HEK293 (cell line): ENCODE measurements around the gene NMRK2.
"Not testable (repeated sequence)": the region's sequence is repeated elsewhere in the genome, so short reads cannot be mapped to it uniquely, and the experiment has no call there.

ENCODE experiments used
- CTCF ChIA-PET: fragments of 350-600 bp; formaldehyde crosslinking; extraction: SDS; loops from one replicate; lab custom pipeline; 2021; ENCODE audit warnings: antibody characterized with exemption; lab: Yijun Ruan, JAX
- POLR2A ChIA-PET: fragments of 300-600 bp; formaldehyde crosslinking; extraction: SDS; loops from one replicate; lab custom pipeline; 2020; ENCODE audit warnings: antibody characterized with exemption, inconsistent platforms; lab: Yijun Ruan, JAX
- H3K27ac ChIP-seq: fragments of 200-500 bp; sonication (Bioruptor generic); 2 replicates; pipeline ENCODE4 v1.5.1; 2014; ENCODE audit warnings: low read depth, low read length, control low read depth, inconsistent platforms; ENCODE audit errors: extremely low read depth
- H3K36me3 ChIP-seq, 2 experiments: fragments of 200-500 bp in 1 of 2; sonication (Bioruptor generic) in 1 of 2; 1 replicate in 1 of 2; 2 replicates in 1 of 2; pipeline ENCODE4 v1.5.1; 2014 to 2017; ENCODE audit warnings: inconsistent platforms in 2 of 2, low read length in 2 of 2; ENCODE audit not compliant: control insufficient read depth in 2 of 2, insufficient read depth in 1 of 2
- H3K4me1 ChIP-seq: fragments of 200-500 bp; sonication (Bioruptor generic); 2 replicates; pipeline ENCODE4 v1.5.1; 2014; ENCODE audit warnings: mild to moderate bottlenecking, low read length, inconsistent platforms; ENCODE audit not compliant: control insufficient read depth, insufficient read depth
- H3K4me3 ChIP-seq: 2 replicates; pipeline ENCODE4 v1.5.1; 2011; ENCODE audit warnings: low read depth, mild to moderate bottlenecking, control low read depth, low read length, moderate library complexity
- H3K9me3 ChIP-seq: fragments of 200-500 bp; sonication (Bioruptor generic); 2 replicates; pipeline ENCODE4 v1.5.1; 2014; ENCODE audit warnings: low read depth, low read length, inconsistent platforms; ENCODE audit not compliant: control insufficient read depth, insufficient read depth
- IKZF3 ChIP-seq: fragments of 450-650 bp; IDR thresholded peaks from 2 replicates; pipeline ENCODE4 v1.5.0; 2018; ENCODE audit warnings: missing biosample characterization, mild to moderate bottlenecking, missing genetic modification characterization, moderate library complexity
- KLF1 ChIP-seq: fragments of 450-650 bp; formaldehyde crosslinking; IDR thresholded peaks from 2 replicates; pipeline ENCODE4 v1.5.1; 2016; ENCODE audit warnings: missing biosample characterization, missing genetic modification characterization
- OSR2 ChIP-seq: fragments of 450-650 bp; formaldehyde crosslinking; IDR thresholded peaks from 2 replicates; pipeline ENCODE4 v1.5.1; 2016; ENCODE audit warnings: missing biosample characterization, missing genetic modification characterization
- PRDM1 ChIP-seq: fragments of 450-650 bp; formaldehyde crosslinking; IDR thresholded peaks from 2 replicates; pipeline ENCODE4; 2016; ENCODE audit warnings: missing biosample characterization, missing genetic modification characterization
- SETDB1 ChIP-seq: IDR thresholded peaks from one replicate; pipeline ENCODE4 v1.6.1; 2017; ENCODE audit warnings: mild to moderate bottlenecking, low read length, moderate library complexity, mixed read lengths; ENCODE audit not compliant: insufficient read length
- ZBTB20 ChIP-seq: fragments of 450-650 bp; formaldehyde crosslinking; IDR thresholded peaks from 2 replicates; pipeline ENCODE4 v1.5.1; 2016; ENCODE audit warnings: missing biosample characterization, missing genetic modification characterization
- ZNF133 ChIP-seq: fragments of 450-650 bp; formaldehyde crosslinking; IDR thresholded peaks from 2 replicates; pipeline ENCODE4 v1.5.1; 2016; ENCODE audit warnings: missing biosample characterization, missing genetic modification characterization
- ZNF174 ChIP-seq: fragments of 450-650 bp; formaldehyde crosslinking; IDR thresholded peaks from 2 replicates; pipeline ENCODE4 v1.5.0; 2017; ENCODE audit warnings: missing biosample characterization, mild to moderate bottlenecking, missing genetic modification characterization
- ZNF239 ChIP-seq: fragments of 450-650 bp; formaldehyde crosslinking; IDR thresholded peaks from 2 replicates; pipeline ENCODE4 v1.5.1; 2016; ENCODE audit warnings: missing biosample characterization, missing genetic modification characterization
- ZNF366 ChIP-seq: fragments of 450-650 bp; formaldehyde crosslinking; conservative IDR thresholded peaks from 2 replicates; pipeline ENCODE4 v1.5.1; 2016; ENCODE audit warnings: missing biosample characterization, missing genetic modification characterization
- ZNF394 ChIP-seq: fragments of 450-650 bp; formaldehyde crosslinking; IDR thresholded peaks from 2 replicates; pipeline ENCODE4 v1.5.1; 2016; ENCODE audit warnings: missing biosample characterization, missing genetic modification characterization, mild to moderate bottlenecking, moderate library complexity, borderline replicate concordance
- ZNF426 ChIP-seq: fragments of 450-650 bp; formaldehyde crosslinking; IDR thresholded peaks from 2 replicates; pipeline ENCODE4 v1.5.1; 2017; ENCODE audit warnings: missing biosample characterization, missing genetic modification characterization, mild to moderate bottlenecking, inconsistent platforms, moderate library complexity
- ZNF529 ChIP-seq: fragments of 450-650 bp; formaldehyde crosslinking; IDR thresholded peaks from 2 replicates; pipeline ENCODE4 v1.5.1; 2017; ENCODE audit warnings: missing genetic modification characterization, missing biosample characterization; ENCODE audit not compliant: insufficient replicate concordance
- ZNF571 ChIP-seq: fragments of 450-650 bp; formaldehyde crosslinking; IDR thresholded peaks from 2 replicates; pipeline ENCODE4 v1.5.0; 2017; ENCODE audit warnings: missing biosample characterization, missing genetic modification characterization
- ZNF600 ChIP-seq: fragments of 450-650 bp; formaldehyde crosslinking; IDR thresholded peaks from 2 replicates; pipeline ENCODE4 v1.5.1; 2016; ENCODE audit warnings: missing biosample characterization, missing genetic modification characterization
- ZNF624 ChIP-seq: fragments of 450-650 bp; formaldehyde crosslinking; IDR thresholded peaks from 2 replicates; pipeline ENCODE4 v1.5.1; 2017; ENCODE audit warnings: missing biosample characterization, missing genetic modification characterization
- ZNF654 ChIP-seq: fragments of 450-650 bp; formaldehyde crosslinking; IDR thresholded peaks from 2 replicates; pipeline ENCODE4 v1.5.1; 2016; ENCODE audit warnings: low read depth, missing biosample characterization, missing genetic modification characterization
- ZNF660 ChIP-seq: fragments of 450-650 bp; IDR thresholded peaks from 2 replicates; pipeline ENCODE4 v1.5.1; 2018; ENCODE audit warnings: missing biosample characterization, mild to moderate bottlenecking, missing genetic modification characterization
- ZNF692 ChIP-seq: fragments of 450-650 bp; formaldehyde crosslinking; IDR thresholded peaks from 2 replicates; pipeline ENCODE4 v1.5.1; 2016; ENCODE audit warnings: missing biosample characterization, missing genetic modification characterization
- TF ChIP-seq, protein P1 (sequence below): fragments of 450-650 bp; formaldehyde crosslinking; IDR thresholded peaks from 2 replicates; pipeline ENCODE4 v1.5.1; 2016; ENCODE audit warnings: missing biosample characterization, missing genetic modification characterization

The NMRK2 gene

DNA sequence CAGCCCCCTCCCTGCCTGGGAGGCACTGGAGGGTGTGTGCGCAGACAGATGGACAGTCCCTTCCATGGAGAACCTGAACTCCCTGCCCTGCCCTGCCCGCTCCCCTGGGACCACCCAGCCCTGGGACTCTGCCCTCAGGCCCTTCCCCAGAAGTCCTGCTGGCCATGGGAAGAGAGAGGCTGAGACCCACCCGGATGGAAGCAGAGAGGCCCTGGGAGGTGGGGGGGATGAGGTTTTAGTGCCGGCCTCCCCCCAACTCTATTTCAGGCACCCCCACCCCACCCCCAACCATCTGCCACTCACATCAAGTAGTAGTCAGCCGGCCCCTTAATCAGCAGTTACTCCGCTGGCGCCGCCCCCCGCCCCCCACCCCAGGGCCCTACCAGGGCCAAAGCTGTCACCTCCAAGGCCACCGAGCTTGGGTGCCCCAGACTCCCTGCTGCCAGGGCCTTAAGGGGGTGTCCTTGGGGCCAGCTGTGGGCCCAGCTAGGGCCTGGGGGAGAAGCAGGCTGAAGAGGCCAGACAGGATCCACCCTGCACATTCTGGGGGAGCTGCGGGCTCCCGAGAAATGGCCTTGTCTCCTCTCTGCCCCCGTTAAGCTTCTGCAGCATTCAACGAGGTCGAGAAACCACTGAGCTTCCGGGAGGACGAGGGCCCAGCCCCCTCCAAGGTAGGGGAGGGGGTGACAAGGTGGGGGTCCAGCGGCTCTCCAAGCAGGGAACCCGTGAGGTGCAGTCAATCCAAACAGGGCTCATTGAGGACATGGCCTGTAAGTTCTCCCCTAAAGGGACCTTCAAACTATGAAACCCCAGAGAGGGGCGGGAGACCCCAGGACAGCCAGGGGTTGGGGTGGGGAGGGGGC is 17.4 kb downstream of the NMRK2 start:
- H3K27ac ChIP-seq = no peak overlapping the region
- ChIA-PET POLR2A (no interaction called here), CTCF (no interaction called here)
- no peaks in the 10 kb centered on the region for H3K9me3 ChIP-seq
- H3K36me3 ChIP-seq = no peaks in the 10 kb centered on the region
- no peaks in the 10 kb centered on the region for H3K4me1 ChIP-seq
- TF ChIP-seq, protein P1, sequence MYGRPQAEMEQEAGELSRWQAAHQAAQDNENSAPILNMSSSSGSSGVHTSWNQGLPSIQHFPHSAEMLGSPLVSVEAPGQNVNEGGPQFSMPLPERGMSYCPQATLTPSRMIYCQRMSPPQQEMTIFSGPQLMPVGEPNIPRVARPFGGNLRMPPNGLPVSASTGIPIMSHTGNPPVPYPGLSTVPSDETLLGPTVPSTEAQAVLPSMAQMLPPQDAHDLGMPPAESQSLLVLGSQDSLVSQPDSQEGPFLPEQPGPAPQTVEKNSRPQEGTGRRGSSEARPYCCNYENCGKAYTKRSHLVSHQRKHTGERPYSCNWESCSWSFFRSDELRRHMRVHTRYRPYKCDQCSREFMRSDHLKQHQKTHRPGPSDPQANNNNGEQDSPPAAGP (tag by site-specific recombination) = peak; percentile 92
- TF ChIP-seq ZNF692 (tag by site-specific recombination) (0 out of 2 replicates have a peak, but pooled peaks have one; percentile 34), KLF1 (tag by site-specific recombination) (peak; percentile 89), IKZF3 (tag by site-specific recombination) (no peak)
- H3K4me3 ChIP-seq = no peak overlapping the region

DNA sequence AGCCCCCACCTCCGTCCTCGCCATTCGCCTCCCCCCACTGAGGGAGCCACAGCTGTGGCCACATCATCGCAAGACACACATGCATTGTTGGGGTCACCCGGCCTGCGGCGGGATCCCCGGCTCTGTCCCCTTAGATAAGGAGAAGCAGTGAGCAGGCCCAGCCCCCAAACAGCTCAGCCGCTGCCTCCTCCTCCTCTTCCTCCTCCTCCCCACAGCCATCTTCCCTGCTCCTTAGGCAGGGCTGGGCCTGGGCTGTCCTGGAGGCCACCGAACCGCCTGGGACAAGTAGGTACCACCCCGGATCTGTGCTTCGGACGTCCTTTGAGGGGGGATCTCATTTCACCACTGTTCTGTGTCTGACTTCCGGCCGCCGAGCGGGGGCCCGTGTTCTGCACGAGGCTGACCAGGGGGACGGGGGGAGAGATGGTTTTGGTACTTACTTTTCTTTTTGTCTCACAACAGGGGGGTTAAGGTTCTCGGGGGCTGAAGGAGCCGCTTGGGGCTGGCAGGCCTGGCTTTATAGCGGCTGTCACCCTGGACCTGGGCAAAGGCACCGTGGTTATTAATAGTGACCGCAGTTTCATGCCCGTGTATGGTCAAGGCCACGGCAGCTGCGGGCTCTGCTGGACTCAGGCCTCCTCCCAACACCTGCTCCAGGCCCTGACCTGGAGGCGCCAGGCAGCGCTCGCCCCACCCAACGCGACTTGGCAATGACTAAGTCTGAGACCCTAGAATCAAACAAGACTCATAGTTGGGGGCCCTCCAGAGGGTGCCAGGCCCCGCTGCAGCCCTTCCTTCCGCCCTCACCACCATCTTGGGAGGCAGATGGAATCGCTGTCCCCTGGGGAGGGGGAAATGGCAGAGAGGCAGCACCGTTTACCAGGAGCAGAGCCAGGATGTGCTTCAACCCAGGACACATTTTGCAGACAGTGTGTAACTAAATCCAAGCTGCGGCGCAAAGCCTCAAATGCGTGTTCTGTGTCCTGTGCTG is 18.3 kb downstream of the NMRK2 start:
- no peaks in the 10 kb centered on the region for H3K4me1 ChIP-seq
- POLR2A ChIA-PET = no interaction called here
- no peak overlapping the region for H3K27ac ChIP-seq
- TF ChIP-seq ZNF624 (no peak), ZNF600 (tag by site-specific recombination) (0 out of 2 replicates have a peak, but pooled peaks have one; percentile 24)
- no peak overlapping the region for H3K4me3 ChIP-seq
- peaks cover 0 to 1% of the 10 kb centered on the region in 2 experiments; a peak in 1 of 3 replicates for H3K36me3 ChIP-seq
- CTCF ChIA-PET = no interaction called here
- H3K9me3 ChIP-seq = no peaks in the 10 kb centered on the region

DNA sequence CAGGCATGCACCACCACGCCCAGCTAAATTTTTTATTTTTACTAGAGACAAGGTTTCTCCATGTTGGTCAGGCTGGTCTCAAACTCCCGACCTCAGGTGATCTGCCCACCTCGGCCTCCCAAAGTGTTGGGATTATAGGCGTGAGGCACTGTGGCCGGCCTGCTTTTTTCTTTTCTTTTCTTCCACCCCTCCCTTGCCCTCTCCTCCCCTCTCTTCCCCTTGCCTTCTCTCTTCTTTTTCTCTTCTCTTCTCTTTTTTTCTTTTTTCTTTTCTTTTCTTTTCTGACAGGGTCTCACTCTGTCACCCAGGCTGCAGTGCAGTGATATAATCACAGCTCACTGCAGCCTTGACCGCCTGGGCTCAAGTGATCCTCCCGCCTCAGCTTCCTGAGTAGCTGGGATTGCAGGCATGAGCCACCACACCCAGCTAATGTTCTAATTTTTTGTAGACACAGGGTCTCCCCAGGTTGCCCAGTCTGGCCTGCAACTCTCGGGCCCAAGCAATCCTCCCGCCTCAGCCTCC is 19.9 kb downstream of the NMRK2 start:
- CTCF ChIA-PET = not testable (repeated sequence)

DNA sequence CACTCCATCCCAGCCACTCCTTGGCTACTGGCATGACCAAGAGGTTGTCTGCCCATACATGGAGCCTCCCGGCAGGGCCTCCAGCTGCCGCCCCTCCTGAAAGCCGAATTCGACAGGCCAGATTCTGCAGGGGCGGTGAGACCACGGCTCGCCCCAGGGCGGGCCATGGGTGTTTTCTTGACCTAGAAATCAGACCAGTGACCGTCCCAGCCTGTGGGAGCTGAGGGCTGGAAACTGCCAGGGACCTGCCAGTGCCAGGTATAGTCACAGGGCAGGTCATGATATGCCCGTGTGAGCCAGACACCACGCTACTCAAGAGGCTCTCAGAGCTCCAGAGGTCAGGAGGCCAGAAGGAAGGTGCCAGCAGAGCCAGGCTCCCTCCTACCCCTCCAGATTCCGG is 21.2 kb downstream of the NMRK2 start:
- POLR2A ChIA-PET = interaction anchor here (0.6 to 4.1 kb wide), 4 partner anchors 15 to 45 kb away, joined by 3 to 20 read pairs (median 6); partner anchors contain the start of gene EEF2
- Histone ChIP-seq H3K27ac (no peak overlapping the region), H3K4me1 (no peaks in the 10 kb centered on the region), H3K36me3 (peaks cover 9 to 19% of the 10 kb centered on the region in 2 experiments; a peak in 2 of 3 replicates), H3K4me3 (no peak overlapping the region), H3K9me3 (no peaks in the 10 kb centered on the region)
- CTCF ChIA-PET = interaction anchor here (1.0 kb wide), 1 partner anchor 250 kb away, joined by 3 read pairs; no protein-coding TSS in a partner anchor
- TF ChIP-seq ZNF426 (tag by site-specific recombination) (no peak), ZNF529 (tag by site-specific recombination) (no peak), ZNF239 (tag by site-specific recombination) (no peak), ZNF571 (tag by site-specific recombination) (no peak), ZNF394 (tag by site-specific recombination) (no peak), ZNF654 (tag by site-specific recombination) (no peak), ZBTB20 (no peak), ZNF133 (tag by site-specific recombination) (no peak), SETDB1 (no peak), ZNF692 (tag by site-specific recombination) (no peak), ZNF660 (no peak), ZNF174 (tag by site-specific recombination) (no peak)

More for the DNA sequence above, 19.9 kb downstream of the NMRK2 start:
- not testable (repeated sequence) for H3K27ac ChIP-seq, H3K4me3 ChIP-seq, H3K9me3 ChIP-seq, H3K36me3 ChIP-seq, H3K4me1 ChIP-seq
- peak; percentile 46; the same call in 1 of the 2 replicates for TF ChIP-seq OSR2
- 0 out of 2 replicates have a peak, but pooled peaks have one; percentile 27 for TF ChIP-seq PRDM1 (tag by site-specific recombination)
- TF ChIP-seq ZNF366 (tag by site-specific recombination) = peak; percentile 51; the same call in 1 of the 2 replicates
- POLR2A ChIA-PET = interaction anchor here (0.5 to 4.1 kb wide), 2 partner anchors 16 to 1938 kb away, joined by 5 to 20 read pairs; no protein-coding TSS in a partner anchor
